DND-41 (cell line): ENCODE data around the gene NLGN4X.

ENCODE experiments used
- ATAC-seq: fragments of 200-7000 bp; cut with Tn5 transposase; 3 replicates; pipeline ENCODE4 v1.9.1; 2021; ENCODE audit warnings: low read depth; ENCODE audit not compliant: insufficient read depth
- DNase-seq: peaks from one replicate; pipeline ENCODE4 v3.0.0-alpha.2; 2020
- H2AFZ ChIP-seq: 2 replicates; pipeline ENCODE4 v1.6.0; 2012; ENCODE audit warnings: low read depth, low read length
- H3K27ac ChIP-seq: 2 replicates; pipeline ENCODE4 v1.5.1; 2012; ENCODE audit warnings: low read length, inconsistent platforms
- H3K27me3 ChIP-seq: fragments of 200-600 bp; sonication (generic); 2 replicates; pipeline ENCODE4 v1.6.0; 2012; ENCODE audit warnings: low read length, mild to moderate bottlenecking, inconsistent platforms; ENCODE audit not compliant: insufficient read depth, poor library complexity
- H3K36me3 ChIP-seq: 2 replicates; pipeline ENCODE4 v1.5.1; 2012; ENCODE audit warnings: low read length, inconsistent platforms; ENCODE audit not compliant: insufficient read depth
- H3K4me1 ChIP-seq: 2 replicates; pipeline ENCODE4 v1.5.1; 2012; ENCODE audit warnings: mild to moderate bottlenecking, low read length; ENCODE audit not compliant: insufficient read depth
- H3K4me2 ChIP-seq: 2 replicates; pipeline ENCODE4 v1.6.0; 2012; ENCODE audit warnings: mild to moderate bottlenecking, moderate library complexity, low read length, inconsistent platforms; ENCODE audit not compliant: insufficient read depth
- H3K4me3 ChIP-seq, 2 experiments: fragments of 200-600 bp in 1 of 2; shearing (Covaris generic) in 1 of 2; 2 replicates each; pipeline ENCODE4 v1.5.1; 2012 to 2016; ENCODE audit warnings: inconsistent platforms in 2 of 2, low read length in 2 of 2, mild to moderate bottlenecking in 2 of 2, low read depth in 1 of 2, moderate library complexity in 1 of 2
- H3K79me2 ChIP-seq: 2 replicates; pipeline ENCODE4 v1.6.0; 2012; ENCODE audit warnings: low read length, inconsistent platforms; ENCODE audit not compliant: insufficient read depth
- H3K9ac ChIP-seq: 2 replicates; pipeline ENCODE4 v1.6.0; 2012; ENCODE audit warnings: low read depth, mild to moderate bottlenecking, inconsistent platforms, low read length, moderate library complexity
- H3K9me3 ChIP-seq: 2 replicates; pipeline ENCODE4 v1.5.1; 2012; ENCODE audit warnings: low read length, moderate library complexity, mild to moderate bottlenecking, inconsistent platforms; ENCODE audit not compliant: insufficient read depth, severe bottlenecking
- H4K20me1 ChIP-seq: 2 replicates; pipeline ENCODE4 v1.6.0; 2012; ENCODE audit warnings: low read length; ENCODE audit not compliant: insufficient read depth
- EZH2 ChIP-seq: IDR thresholded peaks from 3 replicates; pipeline ENCODE4 v1.6.1; 2012; ENCODE audit warnings: borderline replicate concordance, low read depth, mild to moderate bottlenecking, moderate library complexity, low read length, inconsistent platforms; ENCODE audit not compliant: severe bottlenecking
- TF ChIP-seq, protein P1 (sequence below): IDR thresholded peaks from 2 replicates; pipeline ENCODE4 v1.5.1; 2012; ENCODE audit warnings: borderline replicate concordance, low read length, moderate library complexity, mild to moderate bottlenecking; ENCODE audit not compliant: poor library complexity, severe bottlenecking; ENCODE audit errors: extremely low read depth

Gene NLGN4X

DNA sequence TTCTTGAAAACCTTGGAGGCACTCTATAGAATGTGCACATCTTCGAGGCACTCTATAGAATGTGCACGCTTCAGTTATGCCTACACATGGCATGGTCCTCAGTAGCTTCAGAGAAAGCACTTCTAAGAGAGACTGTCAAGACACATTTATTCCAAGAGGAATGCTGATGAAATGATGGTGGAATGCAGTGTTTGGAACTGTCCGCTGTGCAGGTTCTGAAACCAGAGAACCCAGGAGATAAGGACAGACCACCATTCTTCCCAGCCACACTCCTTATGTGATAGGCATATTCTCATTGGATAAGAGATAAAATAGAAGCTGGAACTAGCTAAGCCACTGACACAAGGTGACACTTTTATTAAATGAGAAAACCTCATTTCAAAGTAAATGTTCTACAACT lies 263.3 kb downstream of the NLGN4X start:
- Histone ChIP-seq H3K4me2 (no peak overlapping the region), H3K79me2 (peaks cover 87% of the 10 kb centered on the region), H3K36me3 (peaks cover 31% of the 10 kb centered on the region), H4K20me1 (peaks cover 45% of the 10 kb centered on the region), H3K4me3 (no peak overlapping the region), H3K9ac (no peak overlapping the region), H3K27me3 (no peaks in the 10 kb centered on the region), H3K9me3 (no peaks in the 10 kb centered on the region), H3K27ac (no peak overlapping the region), H3K4me1 (peaks cover 4% of the 10 kb centered on the region; the same call in 1 of the 2 replicates), H2AFZ (no peak overlapping the region)
- DNase-seq (no peak), ATAC-seq (no peak)
- no peak for TF ChIP-seq EZH2

DNA sequence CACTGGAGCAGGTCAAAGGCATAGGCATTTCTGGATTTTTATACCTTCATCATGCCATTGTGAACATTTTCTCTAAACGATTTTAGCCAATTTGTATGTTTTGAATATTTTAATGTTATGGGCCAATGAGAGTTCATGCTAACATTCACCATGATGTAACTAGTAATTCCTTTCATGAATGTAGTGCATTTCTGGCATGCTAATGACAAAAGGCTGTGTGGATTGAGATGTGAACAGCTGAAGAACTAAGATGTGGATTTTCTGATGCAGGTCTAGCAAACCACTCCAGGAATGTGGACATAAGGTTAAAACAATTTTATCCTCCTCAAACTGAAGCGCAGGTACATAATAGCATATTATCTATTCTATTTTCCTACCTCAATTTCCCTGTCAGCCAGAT lies 269.4 kb downstream of the NLGN4X start:
- TF ChIP-seq, protein P1, sequence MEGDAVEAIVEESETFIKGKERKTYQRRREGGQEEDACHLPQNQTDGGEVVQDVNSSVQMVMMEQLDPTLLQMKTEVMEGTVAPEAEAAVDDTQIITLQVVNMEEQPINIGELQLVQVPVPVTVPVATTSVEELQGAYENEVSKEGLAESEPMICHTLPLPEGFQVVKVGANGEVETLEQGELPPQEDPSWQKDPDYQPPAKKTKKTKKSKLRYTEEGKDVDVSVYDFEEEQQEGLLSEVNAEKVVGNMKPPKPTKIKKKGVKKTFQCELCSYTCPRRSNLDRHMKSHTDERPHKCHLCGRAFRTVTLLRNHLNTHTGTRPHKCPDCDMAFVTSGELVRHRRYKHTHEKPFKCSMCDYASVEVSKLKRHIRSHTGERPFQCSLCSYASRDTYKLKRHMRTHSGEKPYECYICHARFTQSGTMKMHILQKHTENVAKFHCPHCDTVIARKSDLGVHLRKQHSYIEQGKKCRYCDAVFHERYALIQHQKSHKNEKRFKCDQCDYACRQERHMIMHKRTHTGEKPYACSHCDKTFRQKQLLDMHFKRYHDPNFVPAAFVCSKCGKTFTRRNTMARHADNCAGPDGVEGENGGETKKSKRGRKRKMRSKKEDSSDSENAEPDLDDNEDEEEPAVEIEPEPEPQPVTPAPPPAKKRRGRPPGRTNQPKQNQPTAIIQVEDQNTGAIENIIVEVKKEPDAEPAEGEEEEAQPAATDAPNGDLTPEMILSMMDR: no peak
- TF ChIP-seq EZH2: no peak
- no peak for ATAC-seq
- Histone ChIP-seq H3K4me1 (peaks cover 4% of the 10 kb centered on the region; the same call in 1 of the 2 replicates), H4K20me1 (peaks cover 53% of the 10 kb centered on the region), H3K4me3 (no peak overlapping the region), H2AFZ (no peak overlapping the region), H3K27me3 (no peaks in the 10 kb centered on the region), H3K9ac (no peak overlapping the region), H3K27ac (no peak overlapping the region), H3K36me3 (peaks cover 20% of the 10 kb centered on the region), H3K4me2 (no peak overlapping the region), H3K9me3 (no peaks in the 10 kb centered on the region), H3K79me2 (peaks cover 96% of the 10 kb centered on the region)
- DNase-seq: no peak

DNA sequence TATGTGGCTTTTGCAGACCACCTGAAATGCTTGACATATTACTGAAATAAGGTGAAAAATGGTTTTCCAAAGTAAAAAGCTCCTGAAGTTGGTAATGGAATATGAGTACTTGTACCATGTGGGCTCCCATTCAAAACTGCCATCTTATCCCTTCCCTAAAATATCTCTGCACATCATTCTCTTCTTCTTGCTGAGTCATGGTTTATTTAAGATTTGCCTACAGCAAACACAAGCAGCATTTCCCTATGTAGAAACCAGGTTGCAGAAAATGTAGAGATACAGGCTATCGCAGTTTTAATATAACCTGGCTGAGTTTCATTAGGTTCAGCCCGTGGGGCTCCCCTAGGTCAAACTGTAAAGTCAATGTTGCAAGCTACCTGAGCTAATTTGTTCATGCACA lies 270.1 kb downstream of the NLGN4X start:
- no peak for TF ChIP-seq EZH2
- TF ChIP-seq, protein P1: no peak
- Histone ChIP-seq H3K9ac (no peak overlapping the region), H3K27ac (no peak overlapping the region), H3K79me2 (peaks cover 96% of the 10 kb centered on the region), H3K9me3 (no peaks in the 10 kb centered on the region), H2AFZ (no peak overlapping the region), H4K20me1 (peaks cover 54% of the 10 kb centered on the region), H3K4me2 (no peak overlapping the region), H3K27me3 (no peaks in the 10 kb centered on the region), H3K4me3 (no peak overlapping the region), H3K4me1 (peaks cover 4% of the 10 kb centered on the region; the same call in 1 of the 2 replicates), H3K36me3 (peaks cover 20% of the 10 kb centered on the region)
- ATAC-seq: no peak
- no peak for DNase-seq

GRCh38 chrX:5957506-5957905 lies 271.2 kb downstream of the NLGN4X start:
- DNase-seq (no peak), ATAC-seq (no peak)
- no peaks in the 10 kb centered on the region for H3K4me1 ChIP-seq
- no peak overlapping the region for H3K9ac ChIP-seq
- no peaks in the 10 kb centered on the region for H3K27me3 ChIP-seq
- no peak overlapping the region for H3K27ac ChIP-seq
- H2AFZ ChIP-seq: no peak overlapping the region
- H3K9me3 ChIP-seq: no peaks in the 10 kb centered on the region
- TF ChIP-seq, protein P1: no peak
- no peak for TF ChIP-seq EZH2
- peaks cover 96% of the 10 kb centered on the region for H3K79me2 ChIP-seq
- peaks cover 16% of the 10 kb centered on the region for H3K36me3 ChIP-seq
- no peak overlapping the region for H3K4me3 ChIP-seq
- H4K20me1 ChIP-seq: peaks cover 48% of the 10 kb centered on the region
- H3K4me2 ChIP-seq: no peak overlapping the region
